B cell (primary cell): ENCODE data around the gene MMP15. TPM values are rescaled to one million over a fixed set of nuclear protein-coding genes. Genes with fewer than 3 reads are reported as not detected.

ENCODE experiments used
- ATAC-seq: fragments of 200-7000 bp; cut with Tn5 transposase; one replicate; pipeline ENCODE4 v1.10.0; 2021; ENCODE audit warnings: low read depth, mild to moderate bottlenecking, moderate number of reproducible peaks, moderate library complexity
- CTCF ChIA-PET: fragments of 350-600 bp; sonication (Branson Sonifier 250); formaldehyde crosslinking; loops from one replicate; lab custom pipeline; 2021; ENCODE audit warnings: antibody characterized with exemption, inconsistent platforms; lab: Charles Lee
- POLR2A ChIA-PET: fragments of 350-600 bp; sonication (Branson Sonifier 250); formaldehyde crosslinking; loops from one replicate; lab custom pipeline; 2021; ENCODE audit warnings: antibody characterized with exemption; lab: Charles Lee
- DNase-seq: peaks from one replicate; pipeline ENCODE4 v3.0.0; 2013
- H2AFZ ChIP-seq: 2 replicates; pipeline ENCODE4 v1.6.1; 2012; ENCODE audit warnings: mild to moderate bottlenecking, low read depth, low read length; ENCODE audit not compliant: insufficient read depth, poor library complexity, severe bottlenecking
- H3K27ac ChIP-seq, 2 donors: 1 replicate in 1 of 2; 2 replicates in 1 of 2; pipeline ENCODE4 v1.5.1; 2012 to 2013; ENCODE audit warnings: low read length in 2 of 2, mild to moderate bottlenecking in 2 of 2, moderate library complexity in 1 of 2
- H3K27me3 ChIP-seq, 4 experiments: fragments of 200-600 bp in 1 of 4; sonication (generic) in 1 of 4; replicated peaks in 1 of 4; 1 replicate in 2 of 4; 2 replicates in 2 of 4; pipeline versions ENCODE4 v1.6.1 to v1.7.0; 2013 to 2016; ENCODE audit warnings: low read length in 3 of 4, mild to moderate bottlenecking in 2 of 4, mixed read lengths in 1 of 4, moderate library complexity in 1 of 4; ENCODE audit not compliant: insufficient read depth in 4 of 4, control insufficient read depth in 3 of 4; ENCODE audit errors: control extremely low read depth in 1 of 4
- H3K36me3 ChIP-seq, 2 experiments: replicated peaks in 1 of 2; 1 replicate in 1 of 2; 2 replicates in 1 of 2; pipeline versions ENCODE4 v1.6.1 to v1.7.1; 2013; ENCODE audit warnings: low read length in 1 of 2; ENCODE audit not compliant: insufficient read depth in 2 of 2, control insufficient read depth in 1 of 2; ENCODE audit errors: control extremely low read depth in 1 of 2, extremely low read depth in 1 of 2
- H3K4me1 ChIP-seq, 2 donors: fragments of 200-600 bp in 1 of 2; sonication (generic) in 1 of 2; 1 replicate in 1 of 2; 2 replicates in 1 of 2; pipeline versions ENCODE4 v1.5.1 to v1.6.1; 2013 to 2017; ENCODE audit warnings: low read length in 2 of 2; ENCODE audit not compliant: control insufficient read depth in 2 of 2, insufficient read depth in 2 of 2
- H3K4me2 ChIP-seq: replicated peaks from 2 replicates; pipeline ENCODE3; 2012; ENCODE audit warnings: mild to moderate bottlenecking, low read depth, low read length; ENCODE audit not compliant: poor library complexity, severe bottlenecking
- H3K4me3 ChIP-seq, 5 experiments: fragments of 200-600 bp in 1 of 5; sonication (generic) in 1 of 5; 1 replicate in 3 of 5; 2 replicates in 2 of 5; pipeline versions ENCODE4 v1.5.1 to v1.7.0; 2011 to 2016; ENCODE audit warnings: low read length in 4 of 5, mild to moderate bottlenecking in 4 of 5, low read depth in 2 of 5, control low read depth in 1 of 5, moderate library complexity in 1 of 5; ENCODE audit not compliant: insufficient read depth in 1 of 5; ENCODE audit errors: control extremely low read depth in 1 of 5, extremely low read depth in 1 of 5
- H3K79me2 ChIP-seq: fragments of 200-600 bp; sonication (generic); one replicate; pipeline ENCODE4 v1.6.0; 2016; ENCODE audit warnings: low read length; ENCODE audit not compliant: control insufficient read depth, insufficient read depth
- H3K9ac ChIP-seq: fragments of 200-600 bp; sonication (generic); 2 replicates; pipeline ENCODE4 v1.6.1; 2017; ENCODE audit warnings: mild to moderate bottlenecking, low read length, moderate library complexity
- H3K9me3 ChIP-seq, 3 donors: one replicate each; pipeline versions ENCODE4 v1.6.1 to v1.7.1; 2013; ENCODE audit warnings: low read length in 2 of 3; ENCODE audit not compliant: control insufficient read depth in 2 of 3, insufficient read depth in 1 of 3; ENCODE audit errors: control extremely low read depth in 1 of 3
- H4K20me1 ChIP-seq: 2 replicates; pipeline ENCODE4 v1.6.0; 2012; ENCODE audit warnings: mild to moderate bottlenecking, low read length; ENCODE audit not compliant: insufficient read depth, control insufficient read depth, poor library complexity, severe bottlenecking
- H3K27ac Mint-ChIP-seq: one replicate; pipeline ENCODE4 v1.8.0; 2021; ENCODE audit warnings: mixed read lengths
- H3K27me3 Mint-ChIP-seq: one replicate; pipeline ENCODE4 v1.8.0; 2021; ENCODE audit warnings: mixed read lengths
- H3K4me1 Mint-ChIP-seq: one replicate; pipeline ENCODE4 v1.8.0; 2021; ENCODE audit warnings: mixed read lengths
- H3K4me3 Mint-ChIP-seq: one replicate; pipeline ENCODE4 v1.8.0; 2021; ENCODE audit warnings: mixed read lengths
- H3K9me3 Mint-ChIP-seq: one replicate; pipeline ENCODE4 v1.8.0; 2022; ENCODE audit warnings: mixed read lengths; ENCODE audit not compliant: insufficient read depth
- CTCF ChIP-seq: fragments of 200-600 bp; IDR thresholded peaks from one replicate; pipeline ENCODE4 v1.8.0; 2022; ENCODE audit warnings: antibody characterized with exemption, mild to moderate bottlenecking
- EZH2 ChIP-seq: IDR thresholded peaks from 2 replicates; pipeline ENCODE4 v1.6.1; 2012; ENCODE audit warnings: borderline replicate concordance, low read depth, mild to moderate bottlenecking, moderate library complexity, low read length; ENCODE audit not compliant: insufficient read depth, poor library complexity, severe bottlenecking
- WGBS: methylation state at CpG from one replicate; pipeline ENCODE4 v1.1.5; 2013; ENCODE audit warnings: missing lambda C conversion rate; ENCODE audit not compliant: insufficient coverage; 5-methylcytosine and 5-hydroxymethylcytosine counted together
- intact Hi-C: fragments of 100-400 bp; cut with micrococcal nuclease; formaldehyde crosslinking; loops from one replicate; pipeline ENCODE4 v1.10.0; 2022
- polyA plus RNA-seq: library from polyadenylated mRNA; depleted of rRNA; stranded (reverse); fragments of >200 nt; gene quantifications from 2 replicates; pipeline ENCODE4 v1.2.3, GENCODE V29; 2012
- total RNA-seq, 2 donors: library from RNA; stranded (reverse); fragments of 120-200 nt in 1 of 2; gene quantifications; 1 replicate in 1 of 2; 2 replicates in 1 of 2; pipeline versions ENCODE4 v1.2.3 to v1.2.4, GENCODE V29; 2013 to 2022

The MMP15 gene
- total and polyA plus RNA-seq, 2 donors (not counting 1 experiment from before 2014, with no cell fraction given), result not detected

DNA sequence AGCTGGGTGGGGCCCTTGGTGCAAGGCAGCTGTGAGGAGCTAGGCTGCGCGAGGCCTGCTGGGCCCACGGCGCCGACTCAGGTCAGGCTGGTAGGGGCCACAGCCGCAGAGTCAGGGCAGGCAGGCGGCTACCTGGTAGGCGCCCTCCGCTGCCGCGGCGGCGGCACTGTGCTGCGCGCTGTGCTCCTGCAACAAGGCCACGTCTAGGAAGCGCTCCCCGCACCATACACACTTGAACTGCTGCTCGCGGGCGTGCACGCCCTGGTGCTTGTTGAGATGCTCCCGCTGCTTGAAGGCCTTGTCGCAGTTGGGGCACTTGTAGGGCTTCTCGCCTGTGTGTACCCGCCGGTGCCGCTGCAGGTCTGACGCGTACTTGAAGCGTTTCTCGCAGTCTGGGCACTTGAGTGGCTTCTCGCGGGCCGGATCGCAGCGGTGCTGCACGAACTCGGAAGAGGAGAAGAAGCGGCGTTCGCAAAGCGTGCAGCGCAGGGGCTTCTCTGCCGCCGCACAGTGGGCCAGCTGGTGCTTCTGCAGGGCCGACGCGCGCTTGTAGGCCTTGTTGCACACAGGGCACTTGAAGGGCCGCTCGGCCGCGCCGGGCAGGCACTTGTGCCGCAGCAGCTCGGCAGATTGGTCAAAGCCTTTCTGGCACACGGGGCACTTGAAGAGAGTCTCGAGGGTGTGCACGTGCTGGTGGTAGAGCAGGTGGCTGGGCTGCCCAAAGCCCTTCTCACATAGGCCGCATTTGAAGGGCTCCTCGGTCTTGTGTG is 29.0 kb upstream of the MMP15 start:
- ChIA-PET CTCF (no interaction called here), POLR2A (no interaction called here)
- H3K4me3 Mint-ChIP-seq, result no peak overlapping the region
- H3K36me3 ChIP-seq, result peaks cover 0 to 23% of the 10 kb centered on the region in 2 experiments
- H3K4me2 ChIP-seq, result no peak overlapping the region
- H2AFZ ChIP-seq, result no peak overlapping the region
- ATAC-seq, result no peak
- DNase-seq, result no peak
- H3K9ac ChIP-seq, result no peak overlapping the region
- H3K4me1 Mint-ChIP-seq, result peaks cover 25% of the 10 kb centered on the region
- H3K27ac ChIP-seq, result no peak overlapping the region
- H3K27me3 ChIP-seq, result no peaks in the 10 kb centered on the region
- no peak overlapping the region for H3K27ac Mint-ChIP-seq
- H3K4me1 ChIP-seq, result peaks cover 18 to 29% of the 10 kb centered on the region in 2 donors
- H3K4me3 ChIP-seq, result no peak overlapping the region
- intact Hi-C loops, result no loop called here
- H3K9me3 ChIP-seq, result no peaks in the 10 kb centered on the region
- no peak for TF ChIP-seq EZH2
- no peak for TF ChIP-seq CTCF
- peaks cover 23% of the 10 kb centered on the region for H3K79me2 ChIP-seq
- H3K27me3 Mint-ChIP-seq, result no peaks in the 10 kb centered on the region
- H3K9me3 Mint-ChIP-seq, result no peaks in the 10 kb centered on the region
- 97% methylated on average over 62 of the region's 62 CpGs for WGBS
- peaks cover 41% of the 10 kb centered on the region for H4K20me1 ChIP-seq

- ChIA-PET POLR2A (no interaction called here), CTCF (no interaction called here)
- Mint-ChIP-seq H3K27ac (no peak overlapping the region), H3K4me1 (peaks cover 30% of the 10 kb centered on the region), H3K4me3 (no peak overlapping the region), H3K9me3 (no peaks in the 10 kb centered on the region), H3K27me3 (no peaks in the 10 kb centered on the region)
- Histone ChIP-seq H3K4me3 (no peak overlapping the region), H3K27me3 (no peaks in the 10 kb centered on the region), H3K9ac (no peak overlapping the region), H3K36me3 (peaks cover 0 to 23% of the 10 kb centered on the region in 2 experiments), H3K9me3 (no peaks in the 10 kb centered on the region), H3K4me2 (no peak overlapping the region), H3K79me2 (peaks cover 23% of the 10 kb centered on the region), H3K4me1 (peaks cover 22 to 34% of the 10 kb centered on the region in 2 donors), H4K20me1 (peaks cover 41% of the 10 kb centered on the region), H2AFZ (no peak overlapping the region), H3K27ac (no peak overlapping the region)
- ATAC-seq, result no peak
- WGBS, result 97% methylated on average over 35 of the region's 35 CpGs
- TF ChIP-seq EZH2, result no peak
- TF ChIP-seq CTCF, result no peak
- intact Hi-C loops, result no loop called here
- DNase-seq, result no peak
Observed at GRCh38 chr16:57997176-57997527, 28.4 kb upstream of the MMP15 start.
